GM18517 (cell line): ENCODE results near the gene MGAT5.

Experiments used
- ATAC-seq: cut with Tn5 transposase; IDR thresholded peaks from one replicate; pipeline ENCODE4 v1.9.1; 2021; ENCODE audit warnings: mild to moderate bottlenecking, moderate library complexity; ENCODE audit not compliant: unreplicated experiment

MGAT5 gene

GRCh38 chr2:134413430-134413829 is 159.6 kb downstream of the MGAT5 start:
- ATAC-seq, result no peak

- ATAC-seq, result no peak
Observed at GRCh38 chr2:134413912-134414311, 160.0 kb downstream of the MGAT5 start.

- no peak for ATAC-seq
Observed at GRCh38 chr2:134416018-134416417, 162.1 kb downstream of the MGAT5 start.

GRCh38 chr2:134416637-134417036 is 162.8 kb downstream of the MGAT5 start:
- no peak for ATAC-seq

GRCh38 chr2:134417968-134418582 is 164.2 kb downstream of the MGAT5 start:
- no peak for ATAC-seq

GRCh38 chr2:134420259-134420658 is 166.4 kb downstream of the MGAT5 start:
- ATAC-seq, result no peak

- ATAC-seq, result no peak
Observed at GRCh38 chr2:134420920-134421319, 167.0 kb downstream of the MGAT5 start.

- ATAC-seq, result no peak
Observed at GRCh38 chr2:134421556-134422328, 167.9 kb downstream of the MGAT5 start.

- ATAC-seq, result no peak
Observed at GRCh38 chr2:134425724-134426496, 172.0 kb downstream of the MGAT5 start.

- no peak for ATAC-seq
Observed at GRCh38 chr2:134426721-134427120, 172.8 kb downstream of the MGAT5 start.

- no peak for ATAC-seq
Observed at GRCh38 chr2:134429886-134430285, 176.0 kb downstream of the MGAT5 start.

GRCh38 chr2:134431838-134432434 is 178.1 kb downstream of the MGAT5 start:
- ATAC-seq, result no peak

- ATAC-seq, result no peak
Observed at GRCh38 chr2:134432435-134432883, 178.6 kb downstream of the MGAT5 start.

GRCh38 chr2:134433469-134433868 is 179.6 kb downstream of the MGAT5 start:
- no peak for ATAC-seq

GRCh38 chr2:134433979-134434378 is 180.1 kb downstream of the MGAT5 start:
- ATAC-seq, result no peak

GRCh38 chr2:134435505-134435904 is 181.6 kb downstream of the MGAT5 start:
- ATAC-seq, result no peak

- no peak for ATAC-seq
Observed at GRCh38 chr2:134435936-134436335, 182.1 kb downstream of the MGAT5 start.

- ATAC-seq, result no peak
Observed at GRCh38 chr2:134436706-134437105, 182.8 kb downstream of the MGAT5 start.

GRCh38 chr2:134438371-134438770 is 184.5 kb downstream of the MGAT5 start:
- ATAC-seq, result no peak

- no peak for ATAC-seq
Observed at GRCh38 chr2:134440336-134440909, 186.6 kb downstream of the MGAT5 start.
